Activated CD8-positive, alpha-beta memory T cell treated with anti-CD3 and anti-CD28 coated beads for 36 hours (primary cell): ENCODE data around the gene FAM167B. TPM values are rescaled to one million over a fixed set of nuclear protein-coding genes. Genes with fewer than 3 reads are reported as not detected.

ENCODE experiments used
- CTCF ChIA-PET: fragments of 350-600 bp; sonication (Branson Sonifier 250); formaldehyde crosslinking; loops from one replicate; lab custom pipeline; 2021; ENCODE audit warnings: antibody characterized with exemption; lab: Charles Lee
- POLR2A ChIA-PET: fragments of 350-600 bp; sonication (Branson Sonifier 250); formaldehyde crosslinking; loops from one replicate; lab custom pipeline; 2021; ENCODE audit warnings: antibody characterized with exemption; lab: Charles Lee
- total RNA-seq, 2 experiments: library from RNA; stranded (reverse); gene quantifications; one replicate each; pipeline ENCODE4 v1.2.3, GENCODE V29; 2021

Gene FAM167B
- total RNA-seq, 2 experiments from 2014 or later, result 0.40 TPM; not detected in 1

- CTCF ChIA-PET, result interaction anchor here (0.5 to 6.7 kb wide), 24 partner anchors 9 to 382 kb away, joined by 3 to 59 read pairs (median 4); partner anchors contain the start of genes CCDC28B, EIF3I, HDAC1 and TMEM234
- POLR2A ChIA-PET, result interaction anchor here (0.6 to 3.6 kb wide), 7 partner anchors 7 to 62 kb away, joined by 3 to 20 read pairs (median 3); partner anchors contain the start of gene HDAC1
Measured at GRCh38 chr1:32247983-32248889, 1.2 kb downstream of the FAM167B start.

- CTCF ChIA-PET, result interaction anchor here (1.1 to 6.7 kb wide), 9 partner anchors 11 to 83 kb away, joined by 3 to 59 read pairs (median 6); no protein-coding TSS in a partner anchor
Measured at GRCh38 chr1:32249831-32250525, 3.0 kb downstream of the FAM167B start.

GRCh38 chr1:32250893-32251716 lies 4.1 kb downstream of the FAM167B start, which contains the start of gene LCK:
LCK (plus strand) TSS chr1:32251265; CDS start chr1:32274330, 23,065 bp downstream.
- ChIA-PET CTCF (interaction anchor here (1.5 to 6.7 kb wide), 4 partner anchors 12 to 82 kb away, joined by 4 to 59 read pairs (median 4); no protein-coding TSS in a partner anchor), POLR2A (interaction anchor here (0.6 to 4.2 kb wide), 9 partner anchors 10 to 307 kb away, joined by 3 to 20 read pairs (median 5); partner anchors contain the start of genes HDAC1, KPNA6 and MARCKSL1)

More at GRCh38 chr1:32249831-32250525, 3.0 kb downstream of the FAM167B start:
- POLR2A ChIA-PET, result interaction anchor here (0.5 to 4.2 kb wide), 8 partner anchors 9 to 377 kb away, joined by 3 to 20 read pairs (median 6); partner anchors contain the start of genes HDAC1, KPNA6 and MARCKSL1

GRCh38 chr1:32255072-32256071 lies 8.3 kb downstream of the FAM167B start:
- CTCF ChIA-PET, result interaction anchor here (1.0 to 2.1 kb wide), 2 partner anchors 10 to 15 kb away, joined by 4 to 7 read pairs; no protein-coding TSS in a partner anchor
- POLR2A ChIA-PET, result interaction anchor here (0.6 to 0.9 kb wide), 4 partner anchors 11 to 48 kb away, joined by 3 to 7 read pairs (median 5); no protein-coding TSS in a partner anchor

DNA sequence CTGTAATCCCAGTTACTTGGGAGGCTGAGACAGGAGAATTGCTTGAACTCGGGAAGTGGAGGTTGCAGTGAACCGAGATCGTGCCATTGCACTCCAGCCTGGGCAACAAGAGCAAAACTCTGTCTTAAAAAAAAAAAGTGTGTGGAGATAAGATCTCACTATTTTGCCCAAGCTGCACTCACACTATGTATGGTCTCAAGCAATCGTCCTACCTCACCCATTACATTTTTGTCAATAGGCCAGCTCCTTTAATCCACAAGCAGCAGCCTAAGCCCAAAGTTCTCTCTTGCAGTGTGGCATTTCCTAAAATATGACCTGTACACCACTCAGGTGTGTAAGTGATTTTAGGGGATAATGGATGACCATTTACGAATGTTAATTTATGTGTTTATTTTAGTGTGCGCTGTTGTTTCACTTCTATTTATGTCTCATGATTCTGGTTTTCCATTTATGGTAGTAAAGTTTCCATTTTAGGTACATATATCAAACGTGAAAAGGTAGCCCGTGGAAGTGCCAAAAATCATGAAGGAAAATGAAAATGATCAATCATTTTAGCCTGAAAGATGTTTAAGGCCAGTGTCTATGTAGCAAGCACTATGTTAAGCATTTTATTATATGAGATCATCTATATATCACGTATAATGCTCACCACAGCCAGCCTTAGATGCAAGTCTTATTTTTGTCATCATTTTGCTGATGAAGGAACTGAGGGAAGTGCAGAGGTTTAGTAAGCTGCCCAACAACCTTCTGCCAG lies 9.6 kb downstream of the FAM167B start:
- POLR2A ChIA-PET, result interaction anchor here (0.6 to 1.0 kb wide), 3 partner anchors 35 to 442 kb away, joined by 4 read pairs; partner anchors contain the start of gene HDAC1
- CTCF ChIA-PET, result interaction anchor here (1.4 to 2.1 kb wide), 4 partner anchors 8 to 16 kb away, joined by 3 to 7 read pairs (median 5); no protein-coding TSS in a partner anchor

GRCh38 chr1:32257227-32257508 lies 10.1 kb downstream of the FAM167B start:
- ChIA-PET POLR2A (interaction anchor here (0.6 to 1.0 kb wide), 2 partner anchors 34 to 442 kb away, joined by 4 read pairs; partner anchors contain the start of gene HDAC1), CTCF (interaction anchor here (1.4 kb wide), 3 partner anchors 9 to 17 kb away, joined by 3 to 7 read pairs (median 3); no protein-coding TSS in a partner anchor)

DNA sequence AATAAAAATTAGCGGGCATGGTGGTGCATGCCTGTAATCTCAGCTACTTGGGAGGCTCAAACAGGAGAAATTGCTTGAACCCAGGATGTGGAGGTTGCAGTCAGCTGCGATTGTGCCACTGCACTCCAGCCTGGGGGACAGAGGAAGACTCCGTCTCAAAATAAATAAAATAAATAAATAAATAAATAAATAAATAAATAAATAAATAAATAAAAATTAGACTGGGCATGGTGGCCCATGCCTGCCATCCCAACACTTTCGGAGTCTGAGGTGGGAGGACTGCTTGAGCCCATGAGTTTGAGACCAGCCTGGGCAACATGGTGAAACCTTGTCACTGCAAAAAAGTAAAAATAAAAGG lies 16.2 kb downstream of the FAM167B start:
- POLR2A ChIA-PET, result interaction anchor here (0.6 to 1.2 kb wide), 2 partner anchors 9 to 14 kb away, joined by 3 to 6 read pairs; no protein-coding TSS in a partner anchor
- CTCF ChIA-PET, result interaction anchor here (1.3 to 1.4 kb wide), 2 partner anchors 22 to 47 kb away, joined by 3 read pairs; no protein-coding TSS in a partner anchor

DNA sequence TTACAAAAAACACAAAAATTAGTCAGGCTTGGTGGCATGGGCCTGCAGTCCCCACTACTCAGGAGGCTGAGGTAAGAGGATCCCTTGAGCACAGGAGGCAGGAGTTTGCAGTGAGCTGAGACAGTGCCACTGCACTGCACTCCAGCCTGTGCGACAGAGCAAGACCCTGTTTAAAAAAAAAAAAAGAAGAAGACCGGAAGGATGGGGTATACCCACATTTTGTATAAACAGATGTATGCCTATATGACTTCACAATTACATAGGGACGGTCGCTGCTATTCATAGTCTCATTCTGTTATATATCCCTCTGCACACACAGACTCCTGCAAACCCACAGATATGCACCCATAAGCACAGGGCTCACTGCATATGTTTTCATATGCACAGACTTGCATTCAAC lies 16.7 kb downstream of the FAM167B start:
- CTCF ChIA-PET, result interaction anchor here (1.4 kb wide), 1 partner anchor 22 kb away, joined by 3 read pairs; no protein-coding TSS in a partner anchor
- POLR2A ChIA-PET, result no interaction called here

DNA sequence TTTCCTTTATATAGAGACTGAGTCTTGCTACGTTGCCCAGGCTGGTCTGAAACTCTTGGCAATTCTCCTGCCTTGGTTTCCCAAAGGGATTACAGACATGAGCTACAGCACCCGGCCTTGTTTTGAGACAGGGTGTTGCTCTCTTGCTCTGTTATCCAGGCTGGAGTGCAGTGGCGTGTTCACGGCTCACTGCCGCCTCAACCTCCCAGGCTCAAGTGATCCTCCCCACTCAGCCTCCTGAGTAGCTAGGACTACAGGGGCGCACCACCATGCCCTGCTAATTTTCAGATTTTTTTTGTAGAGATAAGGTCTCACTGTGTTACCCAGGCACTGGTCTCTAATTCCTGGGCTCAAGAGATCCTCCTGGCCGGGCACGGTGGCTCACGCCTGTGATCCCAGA lies 18.8 kb downstream of the FAM167B start:
- ChIA-PET CTCF (interaction anchor here (0.7 to 2.1 kb wide), 7 partner anchors 8 to 477 kb away, joined by 3 to 5 read pairs (median 4); no protein-coding TSS in a partner anchor), POLR2A (interaction anchor here (0.7 to 0.8 kb wide), 2 partner anchors 10 to 15 kb away, joined by 3 to 5 read pairs; partner anchors contain the start of gene LCK)

DNA sequence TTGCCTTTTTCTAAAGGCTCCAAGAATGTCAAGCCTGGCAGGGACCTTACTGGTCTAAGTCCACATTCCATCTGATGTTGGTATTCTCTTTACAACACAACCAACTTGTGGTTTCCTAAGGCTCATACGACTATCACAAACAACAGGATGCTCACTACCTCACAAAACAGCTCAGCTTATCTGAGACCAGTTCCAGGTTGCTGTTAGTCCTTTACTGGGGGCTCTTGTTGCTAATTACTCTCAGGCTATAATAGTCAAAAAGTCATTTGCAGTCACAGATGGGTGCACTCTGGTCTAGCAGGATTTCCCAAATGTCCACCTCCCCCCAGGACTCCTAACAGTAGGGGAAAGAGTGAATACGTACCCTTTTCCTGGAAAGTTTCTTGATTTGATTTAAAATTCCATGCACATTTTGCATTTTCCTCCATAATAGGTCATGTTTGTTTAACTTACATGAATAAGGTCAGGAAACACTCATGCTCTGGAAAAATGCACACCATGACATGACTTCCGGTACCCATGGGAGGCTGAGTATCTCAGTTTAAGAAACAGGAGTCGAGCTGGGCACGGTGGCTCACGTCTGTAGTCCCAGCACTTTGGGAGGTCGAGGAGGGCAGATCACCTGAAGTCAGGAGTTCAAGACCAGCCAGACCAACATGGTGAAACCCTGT lies 20.0 kb downstream of the FAM167B start:
- POLR2A ChIA-PET, result no interaction called here

DNA sequence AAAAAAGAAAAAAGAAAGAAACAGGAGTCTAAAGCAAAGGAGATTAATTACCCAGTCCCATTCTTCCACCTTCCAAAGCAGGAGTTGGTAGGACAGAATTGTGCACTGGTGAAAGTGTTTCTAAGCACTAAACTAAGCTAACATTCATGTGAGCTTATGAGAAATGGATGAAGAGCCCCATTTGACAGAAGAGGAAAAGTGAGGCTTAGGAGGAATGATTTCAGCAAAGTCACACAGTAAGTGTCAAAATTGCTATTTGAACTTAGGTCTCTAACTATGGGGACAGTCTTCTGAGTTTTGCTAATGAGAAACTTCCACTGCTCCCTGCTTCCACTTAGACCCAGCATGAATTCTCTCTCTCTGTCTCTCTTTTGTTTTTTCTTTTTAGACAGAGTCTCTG lies 22.7 kb downstream of the FAM167B start:
- ChIA-PET POLR2A (interaction anchor here (0.6 to 0.7 kb wide), 2 partner anchors 9 to 21 kb away, joined by 3 to 6 read pairs; no protein-coding TSS in a partner anchor), CTCF (interaction anchor here (2.0 kb wide), 1 partner anchor 55 kb away, joined by 6 read pairs; no protein-coding TSS in a partner anchor)

More for the DNA sequence above, 20.0 kb downstream of the FAM167B start:
- CTCF ChIA-PET, result interaction anchor here (1.9 to 2.1 kb wide), 2 partner anchors 10 to 17 kb away, joined by 5 read pairs; no protein-coding TSS in a partner anchor

- ChIA-PET CTCF (interaction anchor here (0.7 to 2.1 kb wide), 2 partner anchors 21 to 24 kb away, joined by 4 to 12 read pairs; no protein-coding TSS in a partner anchor), POLR2A (interaction anchor here (0.7 to 0.8 kb wide), 2 partner anchors 19 to 72 kb away, joined by 4 read pairs; partner anchors contain the start of gene CCDC28B)
Measured at GRCh38 chr1:32272557-32273390, 25.8 kb downstream of the FAM167B start.

- POLR2A ChIA-PET, result interaction anchor here (0.6 to 0.8 kb wide), 4 partner anchors 48 to 262 kb away, joined by 3 to 6 read pairs (median 4); partner anchors contain the start of gene CCDC28B
- CTCF ChIA-PET, result interaction anchor here (0.7 to 2.1 kb wide), 2 partner anchors 21 to 24 kb away, joined by 4 to 12 read pairs; no protein-coding TSS in a partner anchor
Measured at GRCh38 chr1:32273391-32274208, 26.6 kb downstream of the FAM167B start.
